Right forelimb (tissue), 1 donor: Measurements from ENCODE around the gene CCDC69.
A peak's percentile ranks its signal among the peaks of the same experiment; 100 is the strongest.
"Not testable (repeated sequence)": the region's sequence is repeated elsewhere in the genome, so short reads cannot be mapped to it uniquely, and the experiment has no call there.

Source experiments
- DNase-seq: peaks from one replicate; pipeline ENCODE4 v3.0.0-alpha.2; 2018

CCDC69 gene

GRCh38 chr5:151244206-151244605 is 20.3 kb upstream of the CCDC69 start:
- no peak for DNase-seq

DNA sequence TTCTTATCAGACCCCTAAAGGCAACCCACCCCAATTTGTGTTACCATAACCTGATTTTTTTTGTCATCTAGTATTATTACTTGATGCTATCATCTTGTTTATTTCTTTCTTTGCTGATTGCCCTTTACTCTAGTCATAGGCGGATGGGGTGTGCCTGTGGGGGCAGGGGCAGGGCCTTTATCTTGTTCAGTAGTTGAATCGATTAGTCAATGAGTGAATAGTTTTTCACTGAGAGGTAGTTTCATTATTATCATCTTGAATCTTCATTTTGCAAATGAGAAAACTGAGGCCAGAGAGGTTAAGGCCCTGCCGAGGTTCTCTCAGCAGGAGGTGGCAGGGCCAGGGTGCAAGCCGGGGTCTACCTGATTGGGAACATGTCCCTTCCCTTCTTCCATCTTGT is 19.7 kb upstream of the CCDC69 start:
- no peak for DNase-seq

GRCh38 chr5:151243127-151243526 is 19.2 kb upstream of the CCDC69 start:
- DNase-seq: no peak

- DNase-seq: no peak
Measured at GRCh38 chr5:151240924-151241635, 17.2 kb upstream of the CCDC69 start.

GRCh38 chr5:151240268-151240835 is 16.5 kb upstream of the CCDC69 start:
- not testable (repeated sequence) for DNase-seq

GRCh38 chr5:151239237-151239861 is 15.5 kb upstream of the CCDC69 start:
- peak; percentile 88 for DNase-seq

DNA sequence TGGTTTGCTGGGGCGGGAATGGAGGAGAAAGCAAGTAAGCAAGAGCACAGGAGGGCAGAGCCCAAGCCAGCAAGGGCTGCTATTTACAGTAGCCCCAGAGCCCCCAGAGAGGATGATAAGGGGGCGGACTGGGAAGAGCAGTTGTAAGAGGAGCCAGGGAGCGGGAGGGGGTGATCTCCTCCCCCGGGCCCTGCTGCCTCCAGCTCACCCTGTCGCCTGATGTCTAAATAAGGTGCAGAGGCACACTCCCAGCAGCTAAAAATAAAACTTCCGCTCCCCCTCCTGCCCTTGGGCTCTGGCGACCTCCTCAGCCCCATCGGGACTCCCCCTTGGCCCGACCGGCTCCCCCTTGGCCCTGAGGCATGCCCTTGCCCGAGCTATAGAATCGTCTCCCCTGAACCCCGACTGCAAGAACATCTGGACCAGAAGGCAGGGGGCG is 14.4 kb upstream of the CCDC69 start:
- DNase-seq: no peak

DNA sequence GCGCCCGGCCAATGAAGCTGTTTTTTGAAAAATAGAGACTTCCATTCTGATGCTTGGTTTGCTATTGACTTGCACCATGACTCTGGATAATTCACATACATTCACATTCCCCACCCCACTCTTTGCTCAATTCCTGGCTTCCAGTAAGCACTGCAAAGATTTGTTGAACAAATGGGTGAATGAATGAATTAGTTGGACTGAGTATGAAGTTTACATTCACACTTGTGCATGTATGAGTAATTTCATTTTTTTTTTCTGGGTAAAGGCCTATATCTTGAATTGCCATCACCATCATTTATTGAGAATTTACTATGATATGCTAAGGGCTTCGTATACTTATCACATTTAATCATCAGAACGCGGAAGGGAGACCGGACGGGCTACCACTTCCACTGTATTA is 13.8 kb upstream of the CCDC69 start:
- DNase-seq: no peak

- DNase-seq: no peak
Measured at GRCh38 chr5:151236888-151237287, 13.0 kb upstream of the CCDC69 start.

DNA sequence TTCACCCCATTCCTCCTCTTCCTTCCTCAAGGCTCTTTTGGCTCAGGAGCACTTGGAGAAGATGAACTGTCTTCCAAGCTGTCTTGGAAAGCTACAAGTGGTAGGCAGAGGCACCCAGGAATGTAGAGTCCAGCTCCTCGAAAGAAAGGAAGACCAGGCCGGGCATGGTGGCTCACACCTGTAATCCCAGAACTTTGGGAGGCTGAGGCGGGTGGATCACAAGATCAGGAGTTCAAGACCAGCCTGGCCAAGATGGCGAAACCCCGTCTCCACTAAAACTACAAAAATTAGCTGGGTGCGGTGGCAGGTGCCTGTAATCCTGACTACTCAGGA is 11.3 kb upstream of the CCDC69 start:
- DNase-seq: not testable (repeated sequence)

DNA sequence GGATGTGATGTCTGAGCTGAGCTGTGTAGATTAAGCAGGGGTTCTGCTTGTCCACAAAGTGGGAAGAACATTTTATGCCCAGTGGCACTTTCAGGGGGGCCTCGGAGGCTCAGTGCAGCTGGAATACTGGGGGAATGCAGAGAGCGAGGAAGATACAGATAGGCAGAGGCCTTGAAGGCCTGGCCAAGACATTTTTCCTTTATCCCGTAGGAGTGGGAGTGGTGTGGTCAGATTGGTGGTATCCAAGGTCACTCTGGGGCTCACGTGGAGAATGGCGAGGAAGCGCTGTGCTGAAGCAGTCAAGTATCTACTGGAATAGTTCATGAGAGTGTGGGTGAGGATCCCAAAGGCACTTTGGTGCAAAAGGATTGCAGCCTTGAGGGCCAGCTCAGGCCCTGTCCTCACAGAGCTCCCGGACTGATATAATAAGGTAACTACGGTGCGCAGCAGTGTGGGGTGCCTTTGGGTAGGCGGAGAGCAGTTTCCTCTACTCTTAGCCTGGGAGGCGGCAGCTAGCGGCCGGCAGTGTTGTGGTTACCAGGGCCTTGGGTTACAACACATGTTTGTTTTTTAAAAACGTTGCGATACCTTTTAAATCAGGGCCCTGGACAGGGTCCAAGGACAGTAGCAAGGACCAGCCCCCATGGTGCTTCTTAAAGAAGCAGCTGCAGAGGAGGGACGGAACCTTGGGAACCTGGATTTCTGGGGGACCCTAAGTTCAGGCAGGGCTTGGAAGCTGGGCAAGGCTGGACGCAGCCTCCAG is 10.8 kb upstream of the CCDC69 start:
- no peak for DNase-seq

DNA sequence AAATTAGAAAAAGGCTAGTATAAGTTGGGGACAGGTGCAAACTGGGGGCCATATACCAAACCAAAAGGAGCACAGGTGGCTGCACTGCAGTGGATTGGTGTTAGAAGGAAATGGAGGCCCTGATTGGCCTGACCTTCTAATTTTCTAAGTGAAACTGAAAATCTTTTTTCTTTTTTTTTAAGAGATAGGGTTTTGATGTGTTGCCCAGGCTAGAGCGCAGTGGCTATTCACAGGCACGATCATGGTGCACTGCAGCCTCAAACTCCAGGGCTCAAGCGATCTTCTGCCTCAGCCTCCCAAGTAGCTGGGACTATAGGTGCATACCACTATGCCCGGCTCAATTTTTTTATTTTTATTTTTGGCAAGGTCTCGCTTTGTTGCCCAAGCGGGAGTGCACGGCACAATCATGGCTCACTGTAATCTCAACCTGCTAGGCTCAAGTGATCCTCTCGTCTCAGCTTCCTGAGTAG is 9.8 kb upstream of the CCDC69 start:
- DNase-seq: no peak

GRCh38 chr5:151231359-151231758 is 7.5 kb upstream of the CCDC69 start:
- no peak for DNase-seq

- no peak for DNase-seq
Measured at GRCh38 chr5:151230048-151230680, 6.3 kb upstream of the CCDC69 start.

DNA sequence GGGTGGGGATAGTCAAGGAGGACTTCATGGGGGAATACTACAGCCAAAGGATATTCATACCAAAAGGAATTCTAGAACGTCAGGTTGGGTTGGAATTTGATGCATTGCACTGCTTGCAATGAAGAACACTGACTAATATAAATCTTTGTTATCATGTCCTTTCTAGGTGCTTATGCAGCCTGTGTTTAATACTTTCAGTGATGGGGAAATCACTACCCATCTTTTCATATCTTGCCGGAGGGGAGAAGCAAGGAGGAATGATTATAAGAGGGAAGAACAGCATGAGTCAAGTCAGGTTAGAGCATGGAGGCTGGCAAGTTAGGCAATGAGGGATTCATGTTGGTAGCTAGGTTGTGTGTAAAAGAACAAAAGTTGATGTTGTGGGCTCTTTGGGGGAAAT is 5.1 kb upstream of the CCDC69 start:
- DNase-seq: no peak

GRCh38 chr5:151227918-151228447 is 4.1 kb upstream of the CCDC69 start:
- DNase-seq: no peak

GRCh38 chr5:151225475-151225874 is 1.6 kb upstream of the CCDC69 start:
- no peak for DNase-seq

- DNase-seq: no peak
Measured at GRCh38 chr5:151225071-151225470, 1.2 kb upstream of the CCDC69 start.

DNA sequence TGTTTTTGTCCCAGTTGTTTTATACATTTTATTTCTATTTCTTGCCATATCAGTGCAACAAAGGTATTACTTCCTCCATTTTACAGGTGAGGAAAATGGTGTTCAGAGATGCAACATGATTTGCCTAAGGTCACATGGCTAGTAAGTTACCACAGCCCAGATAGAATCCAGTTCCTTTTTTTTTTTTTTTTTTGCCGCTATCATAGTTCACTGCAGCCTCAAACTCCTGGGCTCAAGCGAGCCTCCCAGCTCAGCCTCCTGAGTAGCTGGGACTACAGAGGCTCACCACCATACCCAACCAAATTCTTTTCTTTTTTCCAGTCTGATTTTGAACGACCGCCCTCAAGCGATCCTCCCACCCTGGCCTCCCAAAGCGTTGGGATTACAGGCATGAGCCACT is 480 bp upstream of the CCDC69 start:
- DNase-seq: no peak

- DNase-seq: no peak
Measured at GRCh38 chr5:151222790-151223446, 974 bp downstream of the CCDC69 start.

GRCh38 chr5:151222054-151222789 is 1.7 kb downstream of the CCDC69 start:
- DNase-seq: no peak

DNA sequence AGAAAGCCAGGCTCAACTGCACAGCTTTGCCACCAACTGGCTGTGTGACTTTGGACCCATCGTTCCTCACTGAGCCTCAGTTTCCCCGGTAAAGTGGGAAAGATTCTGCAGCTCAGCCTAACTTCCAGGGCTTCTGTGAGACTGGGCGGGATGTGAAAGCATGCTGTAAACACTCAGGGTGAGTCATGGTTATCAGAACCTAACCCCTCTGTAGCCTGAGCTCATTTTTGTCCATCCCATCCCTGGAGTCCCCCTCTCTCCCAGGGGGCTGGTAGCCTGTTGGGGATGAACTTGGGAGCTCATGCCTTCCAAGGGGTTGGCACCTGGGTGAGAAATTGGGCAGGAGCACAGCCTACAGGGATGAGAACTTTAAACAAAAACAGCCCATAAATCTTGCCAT is 2.3 kb downstream of the CCDC69 start:
- DNase-seq: no peak
